ENCODE measurements around the gene PITPNM3.

The PITPNM3 gene

DNA sequence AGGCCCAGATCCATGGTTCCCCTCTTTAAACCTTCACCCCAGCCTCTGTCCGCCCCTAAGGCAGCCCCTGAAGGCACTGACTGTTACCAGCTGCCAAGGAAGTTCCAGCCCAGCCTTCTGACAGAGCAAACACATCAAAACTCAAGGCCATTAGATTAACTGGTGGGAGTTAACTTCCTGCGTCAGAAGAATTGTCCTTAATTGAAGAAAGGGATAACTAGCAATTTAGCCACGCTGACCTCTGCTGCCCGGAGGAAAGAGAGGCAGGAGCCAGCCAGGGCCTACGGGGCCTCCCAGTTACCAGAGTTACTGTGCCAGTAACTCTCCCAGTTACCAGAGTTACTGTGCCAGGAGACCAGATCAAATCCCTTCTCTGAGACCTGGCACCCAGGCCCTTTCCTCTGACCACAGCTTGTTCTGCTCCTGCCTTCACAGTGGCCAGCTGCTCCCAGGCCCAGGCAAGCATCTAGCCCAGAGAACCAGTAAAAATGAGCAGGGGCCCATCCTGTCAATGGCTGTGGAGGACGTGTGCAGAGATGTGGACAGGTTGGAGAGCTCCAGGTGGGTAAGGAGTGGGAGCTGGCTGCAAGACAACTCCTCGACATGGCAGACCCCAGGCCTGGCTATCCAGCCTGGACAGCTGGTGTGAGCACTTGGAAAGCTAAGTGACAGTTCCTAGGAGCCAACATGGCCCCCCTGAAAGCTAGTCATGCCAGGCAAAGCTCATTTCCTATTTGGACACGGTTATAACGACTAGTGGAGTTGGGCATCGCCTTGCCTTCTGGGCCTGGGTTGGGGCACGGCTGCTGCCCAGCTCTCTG, 2.8 kb upstream of the PITPNM3 start:
- Histone ChIP-seq H3K4me1 (ENCODE audit: insufficient read depth, low read length) (peaks cover 3% of the 10 kb centered on the region; the same call in 1 of the 2 replicates), H3K27ac (ENCODE audit: low read length) (no peak overlapping the region), H3K36me3 (ENCODE audit: insufficient read depth, low read depth, low read length) (no peaks in the 10 kb centered on the region), H3K27me3 (ENCODE audit: insufficient read depth, low read length) (peaks cover 58% of the 10 kb centered on the region), H3K9ac (ENCODE audit: low read depth, low read length) (no peak overlapping the region), H3K4me3 (ENCODE audit: low read length) (no peak overlapping the region), H3K9me3 (ENCODE audit: insufficient read depth, low read depth, low read length) (no peaks in the 10 kb centered on the region)

- Histone ChIP-seq H3K36me3 (ENCODE audit: insufficient read depth, low read depth, low read length) (no peaks in the 10 kb centered on the region), H3K4me1 (ENCODE audit: insufficient read depth, low read length) (peaks cover 3% of the 10 kb centered on the region; the same call in 1 of the 2 replicates), H3K27me3 (ENCODE audit: insufficient read depth, low read length) (peaks cover 67% of the 10 kb centered on the region), H3K9me3 (ENCODE audit: insufficient read depth, low read depth, low read length) (no peaks in the 10 kb centered on the region), H3K4me3 (ENCODE audit: low read length) (no peak overlapping the region), H3K27ac (ENCODE audit: low read length) (no peak overlapping the region), H3K9ac (ENCODE audit: low read depth, low read length) (no peak overlapping the region)
Observed at GRCh38 chr17:6558276-6558675, 1.9 kb upstream of the PITPNM3 start.

DNA sequence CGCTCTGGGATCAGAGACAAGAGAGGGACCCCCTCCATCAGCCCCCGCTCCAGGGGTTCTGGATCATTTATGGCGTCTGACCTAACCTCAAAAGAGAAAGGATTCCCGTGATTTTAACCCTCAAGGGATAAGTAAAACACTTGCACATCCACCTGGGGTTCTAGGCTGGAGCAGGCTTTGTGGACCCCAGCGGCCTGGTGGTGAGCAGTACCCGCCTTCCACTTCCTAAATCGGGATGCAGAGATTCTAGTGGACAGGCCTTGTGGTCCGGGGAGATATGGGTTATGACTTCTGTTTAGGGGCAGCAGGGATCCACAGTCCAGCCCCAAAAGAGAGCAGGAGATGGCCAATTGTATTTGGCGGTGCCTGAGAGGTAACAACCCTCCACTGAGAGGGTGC, 684 bp upstream of the PITPNM3 start:
- peak overlapping the region; percentile 37; the same call in 1 of the 2 replicates for H3K9ac ChIP-seq (ENCODE audit: low read depth, low read length)
- peaks cover 75% of the 10 kb centered on the region for H3K27me3 ChIP-seq (ENCODE audit: insufficient read depth, low read length)
- no peaks in the 10 kb centered on the region for H3K36me3 ChIP-seq (ENCODE audit: insufficient read depth, low read depth, low read length)
- peaks cover 6% of the 10 kb centered on the region; the same call in 1 of the 2 replicates for H3K4me1 ChIP-seq (ENCODE audit: insufficient read depth, low read length)
- peak overlapping the region; percentile 64 for H3K4me3 ChIP-seq (ENCODE audit: low read length)
- no peaks in the 10 kb centered on the region for H3K9me3 ChIP-seq (ENCODE audit: insufficient read depth, low read depth, low read length)
- H3K27ac ChIP-seq (ENCODE audit: low read length), result no peak overlapping the region

- H3K36me3 ChIP-seq (ENCODE audit: insufficient read depth, low read depth, low read length), result no peaks in the 10 kb centered on the region
- no peak overlapping the region for H3K9ac ChIP-seq (ENCODE audit: low read depth, low read length)
- H3K4me1 ChIP-seq (ENCODE audit: insufficient read depth, low read length), result peaks cover 7% of the 10 kb centered on the region; the same call in 1 of the 2 replicates
- no peak overlapping the region for H3K27ac ChIP-seq (ENCODE audit: low read length)
- no peaks in the 10 kb centered on the region for H3K9me3 ChIP-seq (ENCODE audit: insufficient read depth, low read depth, low read length)
- peaks cover 73% of the 10 kb centered on the region for H3K27me3 ChIP-seq (ENCODE audit: insufficient read depth, low read length)
- peak overlapping the region; percentile 73 for H3K4me3 ChIP-seq (ENCODE audit: low read length)
Observed at GRCh38 chr17:6555331-6556120, 829 bp downstream of the PITPNM3 start.

GRCh38 chr17:6554871-6555330, 1.5 kb downstream of the PITPNM3 start:
- Histone ChIP-seq H3K9me3 (ENCODE audit: insufficient read depth, low read depth, low read length) (no peaks in the 10 kb centered on the region), H3K4me3 (ENCODE audit: low read length) (peak overlapping the region; percentile 73), H3K36me3 (ENCODE audit: insufficient read depth, low read depth, low read length) (no peaks in the 10 kb centered on the region), H3K27ac (ENCODE audit: low read length) (no peak overlapping the region), H3K9ac (ENCODE audit: low read depth, low read length) (no peak overlapping the region), H3K4me1 (ENCODE audit: insufficient read depth, low read length) (peaks cover 7% of the 10 kb centered on the region; the same call in 1 of the 2 replicates), H3K27me3 (ENCODE audit: insufficient read depth, low read length) (peaks cover 67% of the 10 kb centered on the region)

DNA sequence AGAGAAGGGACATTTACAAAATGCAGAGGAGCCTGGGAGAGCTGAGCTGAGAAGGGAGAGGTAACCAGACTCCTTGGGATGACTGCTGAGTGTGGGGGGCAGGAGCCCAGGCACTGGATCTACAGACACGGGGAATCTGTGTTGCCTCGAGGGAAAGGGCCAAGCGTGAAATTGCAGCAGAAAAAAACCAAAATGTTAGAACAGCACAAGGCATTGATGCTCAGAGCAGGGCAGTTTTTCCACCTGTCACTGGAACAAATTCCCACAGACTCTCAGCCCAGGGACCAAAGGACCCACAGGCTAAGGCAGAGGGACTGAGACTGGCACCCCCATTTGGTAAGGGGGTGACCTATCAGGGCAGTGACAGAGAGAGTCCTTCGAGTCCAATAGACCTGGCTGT, 2.0 kb downstream of the PITPNM3 start:
- Histone ChIP-seq H3K4me1 (ENCODE audit: insufficient read depth, low read length) (peaks cover 7% of the 10 kb centered on the region; the same call in 1 of the 2 replicates), H3K27me3 (ENCODE audit: insufficient read depth, low read length) (peaks cover 62% of the 10 kb centered on the region), H3K4me3 (ENCODE audit: low read length) (no peak overlapping the region), H3K27ac (ENCODE audit: low read length) (no peak overlapping the region), H3K9ac (ENCODE audit: low read depth, low read length) (no peak overlapping the region), H3K9me3 (ENCODE audit: insufficient read depth, low read depth, low read length) (no peaks in the 10 kb centered on the region), H3K36me3 (ENCODE audit: insufficient read depth, low read depth, low read length) (no peaks in the 10 kb centered on the region)

- H3K4me3 ChIP-seq (ENCODE audit: low read length), result no peak overlapping the region
- H3K27me3 ChIP-seq (ENCODE audit: insufficient read depth, low read length), result peaks cover 43% of the 10 kb centered on the region
- H3K27ac ChIP-seq (ENCODE audit: low read length), result no peak overlapping the region
- no peaks in the 10 kb centered on the region for H3K36me3 ChIP-seq (ENCODE audit: insufficient read depth, low read depth, low read length)
- H3K4me1 ChIP-seq (ENCODE audit: insufficient read depth, low read length), result peaks cover 7% of the 10 kb centered on the region; the same call in 1 of the 2 replicates
- H3K9ac ChIP-seq (ENCODE audit: low read depth, low read length), result no peak overlapping the region
- no peaks in the 10 kb centered on the region for H3K9me3 ChIP-seq (ENCODE audit: insufficient read depth, low read depth, low read length)
Observed at GRCh38 chr17:6551869-6552531, 4.4 kb downstream of the PITPNM3 start.

DNA sequence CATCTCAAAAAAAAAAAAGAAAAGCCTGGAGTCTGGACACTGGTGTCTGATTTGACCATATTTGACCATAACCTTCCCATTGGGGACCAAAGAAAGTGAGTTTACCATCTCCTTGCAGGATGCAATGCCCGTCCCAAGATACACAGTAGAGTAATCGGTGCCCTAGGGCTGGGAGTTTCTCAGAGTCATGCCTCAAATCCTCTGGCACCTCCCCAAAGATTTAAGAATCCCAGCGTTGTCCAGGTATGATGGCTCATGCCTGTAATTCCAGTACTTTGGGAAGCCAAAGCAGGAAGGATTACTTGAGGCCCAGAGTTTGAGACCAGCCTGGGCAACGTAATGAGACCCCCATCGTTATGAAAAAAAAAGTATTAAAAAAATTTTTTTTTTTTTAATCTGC, 5.0 kb downstream of the PITPNM3 start:
- H3K36me3 ChIP-seq (ENCODE audit: insufficient read depth, low read depth, low read length), result no peaks in the 10 kb centered on the region
- H3K4me1 ChIP-seq (ENCODE audit: insufficient read depth, low read length), result peaks cover 7% of the 10 kb centered on the region; the same call in 1 of the 2 replicates
- H3K4me3 ChIP-seq (ENCODE audit: low read length), result no peak overlapping the region
- peaks cover 38% of the 10 kb centered on the region for H3K27me3 ChIP-seq (ENCODE audit: insufficient read depth, low read length)
- H3K9ac ChIP-seq (ENCODE audit: low read depth, low read length), result no peak overlapping the region
- H3K9me3 ChIP-seq (ENCODE audit: insufficient read depth, low read depth, low read length), result no peaks in the 10 kb centered on the region
- no peak overlapping the region for H3K27ac ChIP-seq (ENCODE audit: low read length)

GRCh38 chr17:6549384-6550036, 6.8 kb downstream of the PITPNM3 start:
- Histone ChIP-seq H3K9ac (ENCODE audit: low read depth, low read length) (no peak overlapping the region), H3K4me1 (ENCODE audit: insufficient read depth, low read length) (peaks cover 14% of the 10 kb centered on the region; the same call in 1 of the 2 replicates), H3K9me3 (ENCODE audit: insufficient read depth, low read depth, low read length) (no peaks in the 10 kb centered on the region), H3K36me3 (ENCODE audit: insufficient read depth, low read depth, low read length) (no peaks in the 10 kb centered on the region), H3K4me3 (ENCODE audit: low read length) (no peak overlapping the region), H3K27me3 (ENCODE audit: insufficient read depth, low read length) (peaks cover 24% of the 10 kb centered on the region), H3K27ac (ENCODE audit: low read length) (no peak overlapping the region)

- Histone ChIP-seq H3K4me1 (ENCODE audit: insufficient read depth, low read length) (peaks cover 12% of the 10 kb centered on the region; the same call in 1 of the 2 replicates), H3K27ac (ENCODE audit: low read length) (no peak overlapping the region), H3K9me3 (ENCODE audit: insufficient read depth, low read depth, low read length) (no peaks in the 10 kb centered on the region), H3K36me3 (ENCODE audit: insufficient read depth, low read depth, low read length) (no peaks in the 10 kb centered on the region), H3K4me3 (ENCODE audit: low read length) (no peak overlapping the region), H3K9ac (ENCODE audit: low read depth, low read length) (no peak overlapping the region), H3K27me3 (ENCODE audit: insufficient read depth, low read length) (peaks cover 17% of the 10 kb centered on the region)
Observed at GRCh38 chr17:6548578-6549330, 7.6 kb downstream of the PITPNM3 start.

Measured in iPS-20b (cell line).